NCI-H345 treated with DMSO at 0.1 percent for 48 hours (cell line): Measurements from ENCODE around the gene MRPL22.
A peak's percentile ranks its signal among the peaks of the same experiment; 100 is the strongest.
"Not testable (repeated sequence)": the region's sequence is repeated elsewhere in the genome, so short reads cannot be mapped to it uniquely, and the experiment has no call there.

ENCODE experiments used
- DNase-seq: peaks from one replicate; lab custom pipeline; 2025; ENCODE audit not compliant: unreplicated experiment; lab: John Stamatoyannopoulos, UW

The MRPL22 gene

DNA sequence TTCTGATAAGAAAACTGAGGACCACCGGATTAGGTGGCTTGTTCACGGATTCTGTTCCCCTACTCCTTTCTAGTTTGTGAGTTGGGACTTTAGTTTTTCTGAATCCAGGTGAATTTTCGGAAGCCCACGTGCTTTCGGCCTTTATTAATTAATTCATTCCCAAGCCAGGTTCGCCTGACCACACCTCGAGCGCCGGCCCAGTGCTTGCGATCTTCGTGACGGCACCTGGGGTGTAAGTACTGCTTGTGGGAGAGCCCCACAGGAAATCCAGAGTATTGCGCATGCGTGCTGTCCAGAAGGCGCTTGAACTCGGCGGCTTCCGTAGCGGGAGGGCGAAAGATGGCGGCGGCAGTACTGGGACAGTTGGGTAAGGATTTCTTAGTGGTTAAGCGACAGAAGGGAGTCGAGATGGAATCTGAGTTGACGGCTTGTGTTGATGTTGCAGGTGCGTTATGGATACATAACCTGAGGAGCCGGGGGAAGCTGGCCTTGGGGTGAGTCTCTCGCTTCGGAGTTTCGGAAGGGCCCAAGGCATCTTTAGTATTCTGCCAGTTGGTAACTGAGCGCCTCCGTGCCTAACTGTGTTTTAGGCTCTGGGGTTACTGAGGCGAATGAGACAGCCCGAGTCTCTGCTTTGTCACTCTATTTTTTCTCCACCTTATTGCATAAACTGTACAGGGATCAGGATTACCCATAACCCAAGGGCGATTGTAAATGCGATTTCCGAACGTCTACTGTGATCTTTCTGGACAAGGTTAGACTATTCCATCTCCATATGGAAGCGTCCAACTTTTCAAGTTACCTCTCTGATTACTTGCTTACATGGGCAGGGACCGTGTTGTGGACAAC, at the start of gene MRPL22:
MRPL22 (plus strand) TSS at position 302 of the 849 bp plus-strand sequence; CDS start at position 340, 38 bp downstream.
- peak; percentile 93 for DNase-seq

DNA sequence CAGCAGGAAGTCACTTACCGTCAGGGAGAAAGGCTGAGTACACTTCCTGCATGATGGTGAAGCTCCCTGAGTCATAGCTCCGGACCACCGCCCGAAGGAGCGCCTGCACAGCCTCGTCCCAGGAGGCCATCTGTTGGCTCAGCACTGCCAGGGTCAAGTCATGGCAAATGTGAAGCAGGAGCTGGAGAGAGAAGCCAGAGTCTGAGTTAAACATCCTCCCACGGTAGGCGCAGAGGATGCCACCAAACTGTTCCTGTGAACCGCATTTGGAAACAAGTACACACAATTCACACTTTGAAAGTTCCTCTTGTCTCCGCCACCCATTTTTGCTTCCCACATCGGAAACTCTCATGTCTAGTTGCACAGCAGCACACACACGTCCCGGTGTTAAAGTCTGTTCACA, 48.5 kb upstream of the MRPL22 start:
- no peak for DNase-seq

GRCh38 chr5:154893381-154893780, 47.5 kb upstream of the MRPL22 start:
- no peak for DNase-seq

DNA sequence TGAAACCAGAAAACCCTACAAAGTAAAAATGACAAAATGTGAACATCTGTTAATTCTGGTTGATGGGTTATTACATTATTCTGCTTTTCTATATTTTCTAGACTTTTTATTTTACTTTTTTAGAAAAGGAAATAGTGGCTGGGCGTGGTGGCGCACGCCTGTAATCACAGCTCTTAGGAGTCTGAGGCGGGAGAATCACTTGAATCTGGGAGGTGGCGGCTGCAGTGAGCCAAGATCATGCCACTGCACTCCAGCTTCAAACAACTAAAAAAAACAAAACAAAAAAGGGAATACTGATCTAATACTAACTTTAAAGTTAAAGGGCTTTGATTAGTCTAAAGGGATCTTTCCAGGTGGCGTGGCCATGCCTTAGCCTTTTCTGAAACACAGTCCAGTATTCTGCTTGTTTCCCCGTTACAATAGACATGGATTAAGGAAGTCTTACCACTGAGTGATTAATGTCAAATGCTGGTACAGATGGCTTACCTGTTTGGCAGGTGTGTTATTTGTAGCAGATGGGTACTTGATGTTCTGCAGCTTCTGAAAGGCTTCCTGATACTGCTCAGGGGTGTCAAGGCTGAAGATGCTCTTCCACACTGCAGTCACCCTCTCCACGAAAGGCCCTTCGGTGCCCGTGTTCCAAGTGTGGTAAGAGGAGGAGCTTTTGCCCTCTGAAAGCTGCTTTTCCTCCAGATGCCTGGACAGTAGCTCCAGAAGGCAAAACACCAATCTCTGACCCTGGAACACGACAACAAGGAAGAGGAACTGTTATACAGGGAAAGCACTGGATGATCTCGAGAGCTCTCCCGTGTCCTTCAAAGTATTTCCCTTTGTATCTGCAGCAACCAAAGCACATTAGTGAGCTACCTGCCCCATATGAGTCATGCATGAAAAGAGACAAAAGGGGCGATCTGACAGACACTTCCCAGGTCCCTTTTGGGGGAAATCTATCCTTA, 45.0 kb upstream of the MRPL22 start:
- no peak for DNase-seq

- DNase-seq, result no peak
Measured at GRCh38 chr5:154896562-154897165, 44.2 kb upstream of the MRPL22 start.

DNA sequence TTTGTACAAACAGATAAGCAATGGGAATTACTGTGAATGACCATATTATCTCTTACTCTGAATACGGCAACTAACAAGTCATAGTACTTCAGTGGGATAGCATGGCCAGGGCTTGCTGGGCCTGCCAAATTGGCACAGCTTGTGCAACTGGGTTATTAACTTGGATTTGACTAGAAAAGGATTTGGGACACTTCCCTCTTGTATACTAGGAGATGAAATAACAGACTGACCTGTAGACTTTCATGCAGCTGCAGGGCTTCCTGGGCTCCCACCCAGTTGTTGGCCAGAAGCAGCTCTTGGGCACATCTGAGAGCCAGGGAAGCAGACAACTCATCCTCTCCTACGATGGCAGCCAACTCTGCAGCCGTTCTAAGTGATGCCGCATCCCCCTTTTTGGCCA, 42.7 kb upstream of the MRPL22 start:
- DNase-seq, result no peak

DNA sequence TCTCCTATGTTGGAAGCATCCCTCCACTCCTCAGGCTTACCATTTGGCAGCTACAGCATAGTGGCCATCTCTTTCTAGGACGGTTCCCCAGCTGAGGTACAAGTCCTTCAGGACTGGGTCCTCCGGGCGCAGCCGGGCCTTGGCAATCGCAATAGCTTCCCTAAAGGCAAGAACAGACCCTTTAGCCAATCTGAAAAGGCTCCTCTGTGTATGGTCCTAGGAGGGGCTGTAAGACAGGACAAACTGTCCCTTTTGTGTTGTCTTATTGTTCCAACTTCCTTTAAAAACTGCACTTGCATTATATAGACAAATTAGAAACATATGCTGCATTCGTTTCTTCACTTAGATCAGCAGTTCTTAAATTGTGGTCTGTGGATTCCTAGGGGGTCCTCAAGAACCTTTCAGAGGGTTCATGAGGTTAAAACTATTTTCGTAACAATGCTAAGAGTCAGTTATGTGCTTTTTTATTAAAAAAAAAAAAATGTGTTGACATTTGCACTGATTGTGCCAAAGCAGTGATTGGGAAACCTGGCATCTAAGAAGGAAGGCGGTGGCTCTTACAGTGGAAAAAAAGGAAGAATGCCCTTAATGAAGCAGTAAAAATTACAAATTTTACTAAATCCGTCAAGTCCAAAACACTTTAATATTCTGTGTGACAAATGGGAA, 41.6 kb upstream of the MRPL22 start:
- no peak for DNase-seq

GRCh38 chr5:154900066-154900465, 40.8 kb upstream of the MRPL22 start:
- DNase-seq, result no peak

DNA sequence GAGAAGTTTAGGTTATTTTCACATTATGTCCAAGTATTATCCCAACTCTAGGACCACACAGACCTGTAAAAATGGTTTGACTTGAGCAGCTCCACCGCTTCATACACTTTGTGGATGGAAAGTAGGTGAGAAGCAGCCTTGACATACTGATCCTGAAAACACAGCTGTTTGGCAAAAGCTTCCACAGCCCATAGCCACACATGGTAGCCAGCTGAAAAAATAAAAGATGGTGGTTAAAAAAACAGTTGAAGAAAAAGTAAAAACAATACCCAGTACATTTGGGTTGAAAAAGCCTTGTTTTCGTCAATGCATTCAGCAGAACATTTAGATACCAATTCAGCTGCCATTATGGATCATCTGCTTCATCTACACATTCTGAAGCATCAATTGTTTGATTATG, 39.6 kb upstream of the MRPL22 start:
- no peak for DNase-seq

DNA sequence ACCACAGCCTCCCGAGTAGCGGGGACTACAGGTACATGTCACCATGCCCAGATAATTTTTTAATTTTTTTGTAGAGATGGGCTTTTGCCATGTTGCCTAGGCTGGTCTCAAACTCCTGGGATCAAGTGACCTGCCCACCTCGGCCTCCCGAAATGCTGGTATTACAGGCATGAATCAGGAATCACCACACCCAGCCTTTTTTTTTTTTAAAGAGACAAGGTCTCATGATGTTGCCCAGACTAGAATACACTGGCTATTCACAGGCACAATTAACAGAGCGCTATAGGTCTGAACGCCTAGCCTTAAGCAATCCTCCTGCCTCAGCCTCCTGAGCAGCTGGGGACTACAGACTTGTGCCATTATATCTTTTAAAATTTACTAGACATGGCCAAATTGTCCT, 39.0 kb upstream of the MRPL22 start:
- no peak for DNase-seq

DNA sequence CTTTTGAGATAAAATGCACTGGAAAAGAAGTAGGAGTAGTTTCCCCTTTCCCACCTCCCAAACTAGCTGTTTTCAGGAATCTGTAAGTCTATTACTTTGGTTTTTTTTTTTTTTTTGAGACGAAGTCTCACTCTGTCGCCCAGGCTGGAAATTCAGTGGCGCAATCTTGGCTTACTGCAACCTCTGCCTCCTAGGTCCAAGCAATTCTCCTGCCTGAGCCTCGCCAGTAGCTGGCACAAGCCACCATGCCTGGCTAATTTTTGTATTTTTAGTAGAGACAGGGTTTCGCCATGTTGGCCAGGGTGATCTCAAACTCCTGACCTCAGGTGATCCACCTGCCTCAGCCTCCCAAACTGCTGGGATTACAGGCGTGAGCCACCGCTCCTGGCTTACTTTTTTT, 35.3 kb upstream of the MRPL22 start:
- DNase-seq, result not testable (repeated sequence)

DNA sequence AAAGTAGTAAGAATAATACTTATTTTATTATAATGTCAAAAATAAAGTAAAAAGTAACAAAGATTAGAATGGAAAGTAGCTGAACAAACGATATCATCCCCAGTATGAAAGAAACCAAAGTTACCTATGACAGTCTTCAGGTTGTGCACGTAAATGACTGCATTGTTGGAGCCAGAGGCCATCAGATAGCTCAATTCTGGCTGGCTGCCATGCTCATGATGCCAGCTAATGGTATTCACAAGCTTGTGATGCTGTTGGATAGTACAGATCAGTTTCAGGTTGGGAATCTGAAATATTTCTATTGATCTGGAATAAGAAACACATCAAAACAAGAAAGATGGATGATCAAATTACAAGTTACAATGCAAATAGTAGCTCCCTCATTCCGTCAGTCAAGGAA, 24.0 kb upstream of the MRPL22 start:
- DNase-seq, result no peak

DNA sequence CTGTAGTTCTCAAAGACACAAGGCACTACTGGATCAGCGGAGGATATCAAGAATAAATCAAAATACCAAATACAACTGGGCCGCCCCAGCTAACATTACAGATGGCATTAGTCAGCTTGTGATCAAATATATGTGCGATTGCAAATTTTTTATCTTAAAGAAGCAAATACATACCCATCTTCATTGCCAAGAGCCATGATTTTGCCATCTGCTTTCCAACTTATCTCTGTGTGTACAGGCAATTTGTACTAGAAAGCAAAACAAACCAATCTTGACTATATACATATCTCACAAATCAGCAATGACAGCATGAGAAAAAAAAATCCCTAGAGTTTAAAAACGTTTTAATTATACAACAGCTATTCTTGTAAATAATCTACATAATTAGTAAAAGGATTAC, 23.1 kb upstream of the MRPL22 start:
- no peak for DNase-seq

GRCh38 chr5:154923441-154924430, 17.1 kb upstream of the MRPL22 start:
- no peak for DNase-seq

GRCh38 chr5:154933537-154933936, 7.3 kb upstream of the MRPL22 start:
- DNase-seq, result no peak

DNA sequence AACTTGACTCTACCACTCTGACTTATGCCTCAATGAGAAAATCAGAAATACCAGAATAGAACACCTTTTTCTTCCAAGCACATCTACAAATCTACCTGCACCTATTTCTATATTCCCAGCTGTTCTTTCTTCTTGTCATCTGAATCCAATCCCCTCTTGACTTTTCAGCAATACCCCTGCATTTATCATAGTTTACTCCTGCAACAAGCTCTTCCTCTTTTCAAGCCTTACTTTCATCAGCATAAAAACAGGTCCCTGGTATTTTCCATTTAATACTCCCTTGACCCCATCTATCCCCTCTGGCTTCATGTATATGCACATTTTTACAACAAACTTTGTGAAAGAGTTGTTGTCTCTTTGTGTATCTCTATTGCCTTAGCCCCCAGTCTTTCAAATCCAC, 6.0 kb upstream of the MRPL22 start:
- no peak for DNase-seq

DNA sequence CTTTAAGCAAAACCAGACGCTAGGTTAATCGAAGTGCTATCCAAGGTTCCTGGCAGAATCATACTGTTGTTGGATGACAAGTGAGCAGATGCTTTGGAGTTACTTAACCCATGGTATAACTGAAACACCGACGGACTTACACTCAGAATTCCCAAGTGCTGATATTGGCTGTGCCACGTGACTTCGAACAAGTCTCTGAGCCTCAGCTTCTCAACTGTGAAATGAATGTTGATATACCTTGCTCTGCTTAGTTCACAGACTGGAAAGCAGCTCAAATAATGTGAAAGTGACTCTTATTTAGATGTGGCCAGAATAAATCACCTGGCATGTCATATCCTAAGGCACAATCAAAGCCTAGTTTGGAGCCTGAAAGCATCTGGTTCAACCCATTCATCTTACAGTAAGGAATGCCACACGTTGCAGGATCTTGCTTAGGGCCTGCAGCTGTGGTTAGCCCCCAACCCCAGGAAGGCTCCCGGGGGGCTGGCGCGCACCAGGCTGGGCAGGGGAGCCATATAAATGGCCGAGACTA, 3.6 kb upstream of the MRPL22 start:
- no peak for DNase-seq

- DNase-seq, result peak; percentile 55
Measured at GRCh38 chr5:154937718-154938466, 3.0 kb upstream of the MRPL22 start, which contains the start of gene GEMIN5. GEMIN5 (minus strand) TSS chr5:154938211; CDS start chr5:154938133, 78 bp downstream.

GRCh38 chr5:154939387-154939786, 1.5 kb upstream of the MRPL22 start:
- DNase-seq, result not testable (repeated sequence)
